BJ (cell line): Measurements from ENCODE around the gene TSPAN8. TPM values are rescaled to one million over a fixed set of nuclear protein-coding genes. Genes with fewer than 3 reads are reported as not detected.

Source experiments
- CTCF ChIA-PET: fragments of 350-600 bp; formaldehyde crosslinking; extraction: SDS; loops from one replicate; lab custom pipeline; 2021; ENCODE audit warnings: antibody characterized with exemption, inconsistent platforms; lab: Yijun Ruan, JAX
- POLR2A ChIA-PET: fragments of 300-600 bp; sonication (Branson Sonifier 250); formaldehyde crosslinking; extraction: SDS; loops from one replicate; lab custom pipeline; 2021; ENCODE audit warnings: antibody characterized with exemption; lab: Charles Lee
- DNase-seq: peaks from one replicate; pipeline ENCODE4 v3.0.0-alpha.2; 2011; ENCODE audit warnings: low read depth
- H3K27me3 ChIP-seq: 2 replicates; pipeline ENCODE4 v1.6.0; 2011; ENCODE audit warnings: low read length; ENCODE audit not compliant: control insufficient read depth, insufficient read depth
- H3K36me3 ChIP-seq: 2 replicates; pipeline ENCODE4 v1.5.1; 2011; ENCODE audit warnings: low read length; ENCODE audit not compliant: control insufficient read depth, insufficient read depth
- H3K4me3 ChIP-seq: 2 replicates; pipeline ENCODE4 v1.5.1; 2011; ENCODE audit warnings: low read depth, mild to moderate bottlenecking, control low read depth, low read length
- polyA plus RNA-seq: library from polyadenylated mRNA; depleted of rRNA; stranded (reverse); fragments of >200 nt; gene quantifications from 2 replicates; pipeline ENCODE4 v1.2.3, GENCODE V29; 2011
- TF ChIP-seq, protein P1 (sequence below): IDR thresholded peaks from 2 replicates; pipeline ENCODE4 v1.5.1; 2011; ENCODE audit warnings: low read depth, mild to moderate bottlenecking, control low read depth, inconsistent platforms, low read length, moderate library complexity; ENCODE audit not compliant: insufficient read depth

The TSPAN8 gene
- polyA plus RNA-seq, 1 experiment, result not detected

DNA sequence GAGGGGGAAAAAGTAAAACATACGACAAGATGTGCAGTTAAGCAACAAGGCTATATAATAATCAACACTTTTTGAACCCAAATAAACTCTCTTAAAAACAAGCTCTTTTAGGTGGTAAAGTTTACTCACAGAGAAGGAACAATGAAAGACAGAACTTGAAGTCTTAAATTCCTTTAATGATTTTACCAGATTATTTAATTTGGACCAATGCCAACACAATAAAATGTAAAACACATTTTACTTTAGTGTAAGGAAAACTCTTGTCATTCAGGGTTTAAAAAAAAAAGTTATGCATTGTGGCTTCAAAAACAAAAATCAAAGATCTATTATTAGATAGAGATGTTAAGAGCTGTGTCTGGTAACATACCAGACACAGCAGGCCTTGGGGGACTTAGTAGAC is 13.1 kb downstream of the TSPAN8 start:
- ChIA-PET POLR2A (no interaction called here), CTCF (interaction anchor here (0.8 kb wide), 1 partner anchor 10 kb away, joined by 3 read pairs; no protein-coding TSS in a partner anchor)
- TF ChIP-seq, protein P1, sequence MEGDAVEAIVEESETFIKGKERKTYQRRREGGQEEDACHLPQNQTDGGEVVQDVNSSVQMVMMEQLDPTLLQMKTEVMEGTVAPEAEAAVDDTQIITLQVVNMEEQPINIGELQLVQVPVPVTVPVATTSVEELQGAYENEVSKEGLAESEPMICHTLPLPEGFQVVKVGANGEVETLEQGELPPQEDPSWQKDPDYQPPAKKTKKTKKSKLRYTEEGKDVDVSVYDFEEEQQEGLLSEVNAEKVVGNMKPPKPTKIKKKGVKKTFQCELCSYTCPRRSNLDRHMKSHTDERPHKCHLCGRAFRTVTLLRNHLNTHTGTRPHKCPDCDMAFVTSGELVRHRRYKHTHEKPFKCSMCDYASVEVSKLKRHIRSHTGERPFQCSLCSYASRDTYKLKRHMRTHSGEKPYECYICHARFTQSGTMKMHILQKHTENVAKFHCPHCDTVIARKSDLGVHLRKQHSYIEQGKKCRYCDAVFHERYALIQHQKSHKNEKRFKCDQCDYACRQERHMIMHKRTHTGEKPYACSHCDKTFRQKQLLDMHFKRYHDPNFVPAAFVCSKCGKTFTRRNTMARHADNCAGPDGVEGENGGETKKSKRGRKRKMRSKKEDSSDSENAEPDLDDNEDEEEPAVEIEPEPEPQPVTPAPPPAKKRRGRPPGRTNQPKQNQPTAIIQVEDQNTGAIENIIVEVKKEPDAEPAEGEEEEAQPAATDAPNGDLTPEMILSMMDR, result no peak
- no peaks in the 10 kb centered on the region for H3K27me3 ChIP-seq
- DNase-seq, result no peak
- H3K36me3 ChIP-seq, result no peaks in the 10 kb centered on the region
- no peak overlapping the region for H3K4me3 ChIP-seq

DNA sequence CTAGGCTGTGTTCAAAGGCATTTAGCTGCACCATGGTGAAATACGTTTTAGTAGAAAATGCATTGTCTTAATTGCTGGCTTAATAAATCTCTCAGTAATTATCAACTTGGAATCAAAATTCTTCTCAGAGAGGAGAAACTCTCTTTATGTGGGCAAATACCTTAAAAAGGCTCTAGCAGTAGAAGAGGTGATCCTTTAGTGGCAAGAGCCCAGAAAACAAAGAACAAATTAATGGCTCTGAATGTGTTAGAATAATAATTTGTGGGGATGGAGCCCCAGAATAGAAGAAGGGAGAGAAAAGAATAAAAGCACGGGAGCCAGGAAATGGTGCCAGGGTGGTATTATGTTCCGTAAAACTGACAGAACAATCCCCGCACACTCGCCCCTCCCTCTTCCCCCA is 14.8 kb downstream of the TSPAN8 start:
- CTCF ChIA-PET, result no interaction called here
- H3K4me3 ChIP-seq, result no peak overlapping the region
- TF ChIP-seq, protein P1, result no peak
- DNase-seq, result no peak
- no peaks in the 10 kb centered on the region for H3K27me3 ChIP-seq
- POLR2A ChIA-PET, result no interaction called here
- no peaks in the 10 kb centered on the region for H3K36me3 ChIP-seq

GRCh38 chr12:71142016-71142415 is 15.8 kb downstream of the TSPAN8 start:
- TF ChIP-seq, protein P1, result no peak
- no peaks in the 10 kb centered on the region for H3K27me3 ChIP-seq
- ChIA-PET CTCF (no interaction called here), POLR2A (no interaction called here)
- no peaks in the 10 kb centered on the region for H3K36me3 ChIP-seq
- no peak overlapping the region for H3K4me3 ChIP-seq
- DNase-seq, result no peak

- H3K27me3 ChIP-seq, result no peaks in the 10 kb centered on the region
- no peak overlapping the region for H3K4me3 ChIP-seq
- ChIA-PET POLR2A (no interaction called here), CTCF (no interaction called here)
- no peaks in the 10 kb centered on the region for H3K36me3 ChIP-seq
- TF ChIP-seq, protein P1, result no peak
- DNase-seq, result no peak
These were observed 16.3 kb downstream of the TSPAN8 start for GRCh38 chr12:71141378-71141926.

- H3K4me3 ChIP-seq, result no peak overlapping the region
- ChIA-PET CTCF (no interaction called here), POLR2A (no interaction called here)
- H3K27me3 ChIP-seq, result no peaks in the 10 kb centered on the region
- DNase-seq, result no peak
- no peaks in the 10 kb centered on the region for H3K36me3 ChIP-seq
- TF ChIP-seq, protein P1, result no peak
These were observed 18.6 kb downstream of the TSPAN8 start for GRCh38 chr12:71139153-71139735.
